ENCODE results near the gene SH3BP2.

DNA sequence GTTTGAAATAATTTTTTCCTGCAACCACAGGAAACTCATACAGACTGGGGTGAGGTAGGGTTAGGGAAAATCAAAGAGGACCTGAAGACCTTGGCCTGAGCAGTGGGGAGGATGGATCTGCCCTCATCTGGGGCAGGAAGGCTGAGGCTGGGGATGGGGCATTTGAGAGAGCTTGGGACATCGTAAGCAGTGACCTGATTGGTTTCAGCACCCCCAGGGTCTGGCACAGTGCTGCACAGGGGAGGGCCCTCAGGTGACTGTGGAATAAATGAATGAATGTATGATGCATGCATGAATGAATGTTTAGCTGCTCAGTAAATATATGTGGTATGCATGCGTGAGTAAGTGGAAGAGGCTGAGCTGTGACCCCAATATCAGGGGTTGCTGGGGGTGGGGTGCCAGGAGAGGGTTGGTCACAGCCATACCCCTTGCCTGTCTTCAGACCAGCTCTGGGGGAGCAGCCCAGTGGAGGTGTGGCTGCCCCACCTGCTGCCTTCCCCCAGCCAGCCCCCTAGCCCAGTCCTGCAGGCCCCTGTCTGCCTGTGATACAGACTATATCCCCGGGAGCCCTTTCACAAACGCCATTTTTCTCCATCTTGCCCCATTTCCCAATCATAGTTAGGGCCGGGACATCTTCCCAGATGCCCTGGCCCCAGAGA lies 25.7 kb upstream of the SH3BP2 start:
- TF ChIP-seq, protein P1, sequence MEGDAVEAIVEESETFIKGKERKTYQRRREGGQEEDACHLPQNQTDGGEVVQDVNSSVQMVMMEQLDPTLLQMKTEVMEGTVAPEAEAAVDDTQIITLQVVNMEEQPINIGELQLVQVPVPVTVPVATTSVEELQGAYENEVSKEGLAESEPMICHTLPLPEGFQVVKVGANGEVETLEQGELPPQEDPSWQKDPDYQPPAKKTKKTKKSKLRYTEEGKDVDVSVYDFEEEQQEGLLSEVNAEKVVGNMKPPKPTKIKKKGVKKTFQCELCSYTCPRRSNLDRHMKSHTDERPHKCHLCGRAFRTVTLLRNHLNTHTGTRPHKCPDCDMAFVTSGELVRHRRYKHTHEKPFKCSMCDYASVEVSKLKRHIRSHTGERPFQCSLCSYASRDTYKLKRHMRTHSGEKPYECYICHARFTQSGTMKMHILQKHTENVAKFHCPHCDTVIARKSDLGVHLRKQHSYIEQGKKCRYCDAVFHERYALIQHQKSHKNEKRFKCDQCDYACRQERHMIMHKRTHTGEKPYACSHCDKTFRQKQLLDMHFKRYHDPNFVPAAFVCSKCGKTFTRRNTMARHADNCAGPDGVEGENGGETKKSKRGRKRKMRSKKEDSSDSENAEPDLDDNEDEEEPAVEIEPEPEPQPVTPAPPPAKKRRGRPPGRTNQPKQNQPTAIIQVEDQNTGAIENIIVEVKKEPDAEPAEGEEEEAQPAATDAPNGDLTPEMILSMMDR (conservative IDR thresholded peaks at IDR 0.05): no peak
- TF ChIP-seq EZH2 (IDR thresholded peaks at IDR 0.05; ENCODE audit: low read depth): no peak

Data from PC-9 (cell line).